Measurements from ENCODE around the gene RFX2.
"Not testable (repeated sequence)": the region's sequence is repeated elsewhere in the genome, so short reads cannot be mapped to it uniquely, and the experiment has no call there.

Gene RFX2

GRCh38 chr19:5966941-5967340 lies 143.4 kb downstream of the RFX2 start:
- DNase-seq = no peak

GRCh38 chr19:5966215-5966614 lies 144.1 kb downstream of the RFX2 start:
- no peak for DNase-seq

GRCh38 chr19:5964816-5965565 lies 145.3 kb downstream of the RFX2 start:
- DNase-seq = no peak

- no peak for DNase-seq
These were observed 146.4 kb downstream of the RFX2 start for GRCh38 chr19:5963855-5964254.

GRCh38 chr19:5963259-5963658 lies 147.0 kb downstream of the RFX2 start:
- not testable (repeated sequence) for DNase-seq

- peak; percentile 51 for DNase-seq
These were observed 148.0 kb downstream of the RFX2 start for GRCh38 chr19:5961969-5962945.

GRCh38 chr19:5961641-5961968 lies 148.7 kb downstream of the RFX2 start:
- DNase-seq = not testable (repeated sequence)

GRCh38 chr19:5960005-5961001 lies 150.0 kb downstream of the RFX2 start:
- peak; percentile 37 for DNase-seq

- no peak for DNase-seq
These were observed 150.9 kb downstream of the RFX2 start for GRCh38 chr19:5959260-5960004.

GRCh38 chr19:5958851-5959122 lies 151.5 kb downstream of the RFX2 start:
- DNase-seq = no peak

GRCh38 chr19:5958074-5958850 lies 152.0 kb downstream of the RFX2 start:
- DNase-seq = no peak

- no peak for DNase-seq
These were observed 153.1 kb downstream of the RFX2 start for GRCh38 chr19:5957170-5957569.

GRCh38 chr19:5956728-5957127 lies 153.6 kb downstream of the RFX2 start:
- no peak for DNase-seq

- no peak for DNase-seq
These were observed 154.0 kb downstream of the RFX2 start for GRCh38 chr19:5956323-5956722.

GRCh38 chr19:5955636-5955935 lies 154.7 kb downstream of the RFX2 start:
- DNase-seq = no peak

- no peak for DNase-seq
These were observed 156.0 kb downstream of the RFX2 start for GRCh38 chr19:5954293-5954692.

GRCh38 chr19:5953680-5954213 lies 156.6 kb downstream of the RFX2 start:
- no peak for DNase-seq

GRCh38 chr19:5953030-5953589 lies 157.2 kb downstream of the RFX2 start:
- no peak for DNase-seq

GRCh38 chr19:5952193-5953029 lies 157.9 kb downstream of the RFX2 start:
- DNase-seq = no peak

GRCh38 chr19:5951338-5951861 lies 158.9 kb downstream of the RFX2 start:
- DNase-seq = no peak
